HG03175 (cell line): ENCODE data around the gene CCDC28B.
"Not testable (repeated sequence)": the region's sequence is repeated elsewhere in the genome, so short reads cannot be mapped to it uniquely, and the experiment has no call there.

Source experiments
- ATAC-seq: cut with Tn5 transposase; IDR thresholded peaks from one replicate; pipeline ENCODE4 v1.9.1; 2021; ENCODE audit warnings: mild to moderate bottlenecking, moderate library complexity; ENCODE audit not compliant: unreplicated experiment

The CCDC28B gene

DNA sequence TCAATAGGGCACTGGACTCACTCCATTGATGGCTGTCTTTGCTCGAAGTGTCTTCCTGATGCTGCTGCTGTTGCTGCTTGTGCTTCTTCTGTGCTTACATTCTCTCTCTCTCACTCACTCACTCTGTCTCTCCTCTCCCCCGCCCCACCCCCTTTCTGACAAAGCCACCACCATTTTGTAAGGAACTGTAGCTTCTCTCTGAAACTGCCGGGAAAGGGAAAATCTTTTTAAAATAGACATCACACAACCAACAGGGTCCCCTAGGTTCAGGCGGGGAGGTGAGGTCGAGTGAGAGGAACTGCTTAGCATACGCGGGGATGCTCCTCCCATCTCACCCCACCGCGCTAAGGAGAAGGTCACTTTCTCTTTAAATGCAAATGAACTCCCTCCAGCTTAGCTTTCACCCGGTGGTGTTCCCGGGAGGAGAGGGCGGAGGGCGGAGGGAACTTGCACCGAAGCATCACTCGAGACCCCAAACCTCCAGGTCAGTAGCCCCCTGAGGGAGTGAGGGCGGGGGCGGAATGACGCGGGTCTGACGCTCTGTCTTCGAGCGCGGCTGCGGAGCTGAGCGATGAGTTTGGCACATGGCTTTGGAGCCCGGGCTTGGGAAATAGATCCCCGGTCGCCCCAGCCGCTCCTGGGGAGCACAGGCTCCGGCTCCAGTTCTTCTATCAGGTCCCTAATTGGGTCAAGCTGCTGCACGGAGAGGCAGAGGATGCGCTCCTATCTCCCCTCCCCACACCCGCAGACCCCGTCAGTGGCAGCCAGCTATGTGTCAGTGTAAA is at the start of gene CCDC28B:
Gene CCDC28B (plus strand): TSS at position 370 of the 785 bp plus-strand sequence. CDS start 1,341 bp downstream, outside the sequence.
- ATAC-seq, result no peak

DNA sequence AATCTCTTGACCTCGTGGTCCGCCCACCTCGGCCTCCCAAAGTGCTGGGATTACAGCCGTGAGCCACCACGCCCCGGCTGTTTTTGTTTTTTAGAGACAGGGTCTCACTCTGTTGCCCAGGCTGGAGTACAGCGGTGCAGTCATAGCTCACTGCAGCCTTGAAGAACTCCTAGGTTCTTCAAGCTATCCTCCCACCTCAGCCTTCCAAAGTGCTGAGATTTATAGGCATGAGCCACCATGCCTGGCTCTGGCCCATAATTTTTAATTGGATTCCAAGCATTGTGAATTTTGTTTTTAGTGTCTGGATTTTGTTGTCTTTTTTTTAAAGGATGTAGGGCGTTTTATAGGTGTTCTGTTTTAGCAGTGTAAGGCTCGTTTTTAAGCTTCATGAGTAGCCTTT is 49.5 kb upstream of the CCDC28B start:
- no peak for ATAC-seq

- ATAC-seq, result no peak
Measured at GRCh38 chr1:32151319-32151787, 49.0 kb upstream of the CCDC28B start.

DNA sequence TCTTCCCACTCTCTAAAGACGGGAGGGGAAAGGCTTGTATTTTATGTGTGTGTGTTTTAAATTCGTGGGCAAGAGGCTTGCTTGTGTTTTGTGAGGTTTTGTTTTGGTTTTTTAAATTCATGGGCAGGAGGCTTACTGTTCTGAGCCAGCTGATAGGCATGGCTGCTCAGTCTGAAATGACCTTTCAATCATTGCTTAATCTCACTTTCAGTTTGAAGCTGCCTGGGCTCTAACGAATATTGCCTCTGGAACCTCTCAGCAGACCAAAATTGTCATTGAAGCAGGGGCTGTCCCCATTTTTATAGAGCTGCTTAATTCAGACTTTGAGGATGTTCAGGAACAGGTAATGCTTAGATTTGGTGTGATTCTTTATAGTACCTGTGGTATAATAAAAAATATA is 41.2 kb upstream of the CCDC28B start:
- ATAC-seq, result no peak

DNA sequence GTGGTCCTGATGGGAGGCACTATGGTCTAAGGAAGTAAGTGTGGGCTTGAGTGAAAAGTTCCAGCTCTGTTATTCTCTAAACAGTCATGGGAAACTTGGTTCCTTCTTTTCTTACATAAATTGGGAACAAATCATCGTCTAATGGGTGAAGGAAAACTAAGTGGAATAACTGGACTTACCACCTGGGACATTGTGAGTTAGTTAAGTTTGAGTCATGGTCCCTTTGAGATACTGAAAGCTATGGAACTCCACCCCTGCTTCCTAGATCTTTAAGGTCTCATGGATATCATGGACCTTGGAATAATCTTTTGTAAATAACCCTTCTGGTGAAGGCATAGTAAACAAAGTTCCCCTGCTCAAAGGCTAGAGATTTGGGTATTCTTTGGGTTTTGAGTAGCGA is 37.0 kb upstream of the CCDC28B start:
- ATAC-seq, result no peak

- not testable (repeated sequence) for ATAC-seq
Measured at GRCh38 chr1:32165633-32166032, 34.8 kb upstream of the CCDC28B start.

DNA sequence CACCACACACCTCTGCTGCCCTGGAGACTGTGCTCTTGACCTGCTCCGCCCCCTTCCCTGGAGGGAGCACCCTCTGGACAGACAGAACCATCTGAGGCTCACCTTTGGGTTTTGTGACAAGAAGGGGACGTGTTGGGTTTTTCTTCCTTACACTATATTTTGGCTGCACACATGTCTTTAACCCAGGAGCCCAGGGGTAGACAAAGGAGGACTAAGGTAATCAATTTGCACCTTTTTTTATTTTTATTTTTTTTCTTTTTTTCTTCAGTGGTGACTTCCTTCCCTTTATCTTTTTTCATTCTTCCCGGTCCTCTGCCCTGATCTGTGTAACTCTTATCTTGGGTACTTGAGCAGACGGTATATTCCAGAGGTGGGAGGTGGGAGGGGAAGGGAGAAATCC is 29.4 kb upstream of the CCDC28B start:
- no peak for ATAC-seq

DNA sequence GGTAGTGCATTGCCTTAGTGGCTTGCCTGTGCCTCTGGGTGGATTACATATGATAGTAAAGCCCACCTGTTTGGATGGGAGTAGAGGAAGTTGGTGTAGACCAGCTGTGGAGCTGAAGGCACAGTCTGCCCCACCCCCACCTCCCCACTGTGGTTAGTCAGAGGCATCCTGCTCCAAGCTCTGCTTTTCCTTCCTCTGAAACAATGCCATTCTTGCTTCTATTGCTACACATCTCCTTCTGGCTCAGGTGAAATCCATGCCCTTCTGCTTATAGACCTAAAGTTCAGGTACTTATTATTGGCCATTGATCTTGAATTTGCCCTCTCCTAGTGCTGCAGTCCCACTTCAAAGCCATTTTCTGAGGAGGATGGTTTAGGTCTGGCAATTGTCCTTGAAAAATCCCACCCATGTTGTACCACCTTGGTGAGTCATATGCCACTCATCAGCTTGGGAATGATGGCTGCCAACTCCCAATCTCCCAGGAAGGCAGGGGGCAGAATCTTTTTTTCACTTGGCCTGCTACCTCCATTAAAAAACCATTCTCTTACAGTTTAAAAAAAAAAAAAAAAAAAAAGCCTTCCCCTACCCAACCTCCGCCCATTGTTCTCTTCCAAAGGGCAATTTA is 27.7 kb upstream of the CCDC28B start:
- no peak for ATAC-seq

DNA sequence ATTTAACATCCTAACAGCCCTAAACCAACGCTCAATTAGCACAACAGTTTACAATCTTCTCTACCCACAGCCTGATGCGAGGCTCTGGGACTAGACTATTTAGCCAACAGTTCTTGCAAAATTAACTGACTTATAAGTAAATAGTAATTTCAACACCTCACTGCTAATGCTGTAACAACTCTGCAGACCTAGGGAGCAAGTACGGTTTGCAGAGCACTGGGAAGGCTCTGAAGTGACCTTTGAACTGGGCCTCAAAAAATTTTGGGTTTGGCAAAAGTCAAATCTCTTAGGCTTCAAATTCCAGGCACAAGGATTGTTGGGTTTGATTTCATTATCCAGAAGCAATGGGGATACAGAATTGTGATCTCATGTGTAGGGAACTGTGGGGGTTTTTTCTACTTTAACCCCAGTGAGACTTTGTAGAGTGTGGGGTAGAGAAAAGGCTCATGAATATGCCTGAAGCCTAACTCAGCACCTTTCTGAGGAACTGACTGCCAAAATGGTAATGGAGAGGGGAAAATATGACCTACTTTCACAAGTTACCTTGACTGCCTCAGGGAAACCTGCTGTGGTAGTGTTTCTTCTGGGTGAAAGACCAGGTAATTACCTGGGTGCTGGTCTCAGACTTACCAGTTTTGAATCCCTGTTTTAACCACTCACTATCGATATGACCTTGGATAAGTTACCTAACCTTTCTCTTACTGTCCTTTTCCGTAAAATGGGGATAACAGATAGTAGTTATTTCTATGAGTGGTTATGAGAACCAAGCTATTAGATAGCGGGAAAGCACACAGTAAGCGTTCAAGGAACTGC is 21.8 kb upstream of the CCDC28B start:
- ATAC-seq, result no peak

DNA sequence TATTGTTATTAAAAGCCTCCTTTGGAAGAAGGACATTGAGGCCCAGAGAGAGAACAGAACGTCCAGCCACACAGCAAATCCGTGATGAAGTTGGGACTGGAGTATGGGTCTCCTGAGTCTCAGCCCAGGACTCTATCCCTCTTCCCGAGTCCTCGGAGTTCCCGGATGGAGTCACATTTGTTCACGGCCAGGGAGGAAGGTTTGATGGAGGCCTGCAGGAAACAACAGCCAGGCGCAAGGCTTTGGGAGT is 21.3 kb upstream of the CCDC28B start:
- no peak for ATAC-seq

DNA sequence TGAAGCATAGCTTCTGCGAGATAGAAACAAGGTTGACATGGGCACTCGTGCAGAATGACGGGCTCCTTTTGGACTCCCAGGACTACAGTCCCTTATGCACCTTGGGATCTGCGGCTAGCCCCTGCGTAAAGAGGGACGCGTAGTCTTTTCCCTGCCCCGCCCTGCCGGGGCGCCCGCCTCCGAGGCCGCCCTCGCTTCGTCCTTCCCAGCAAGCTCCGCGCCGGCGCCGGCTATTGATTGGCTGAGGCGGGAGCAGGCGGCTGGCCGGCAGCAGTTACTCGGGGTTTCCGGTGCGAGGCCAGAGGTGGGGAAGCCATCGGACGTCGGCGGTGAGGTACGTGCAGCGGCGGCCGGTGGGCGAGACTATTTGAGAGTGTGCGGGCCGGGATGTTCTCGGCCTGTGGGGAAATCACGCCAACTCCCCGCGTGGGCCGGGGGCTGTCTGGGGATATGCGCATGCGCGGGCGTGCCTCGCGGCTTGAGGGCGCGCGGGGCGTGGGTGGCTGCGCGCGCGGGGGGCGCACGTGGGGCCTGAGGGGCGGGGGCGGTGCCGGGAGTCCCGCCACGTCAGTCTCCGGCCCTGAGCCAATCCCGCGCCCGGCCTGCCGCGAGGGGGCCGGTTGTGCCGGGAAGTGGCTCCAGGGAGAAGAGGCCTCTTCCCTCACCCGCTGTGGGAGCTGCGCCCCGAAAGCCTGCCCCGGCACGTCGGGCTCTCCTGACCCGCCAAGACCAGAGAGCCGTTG is 20.8 kb upstream of the CCDC28B start, which contains the start of gene TXLNA:
Gene TXLNA (plus strand): TSS at position 233 of the 743 bp plus-strand sequence. CDS start 671 bp downstream, outside the sequence.
- ATAC-seq, result peak; percentile 88

DNA sequence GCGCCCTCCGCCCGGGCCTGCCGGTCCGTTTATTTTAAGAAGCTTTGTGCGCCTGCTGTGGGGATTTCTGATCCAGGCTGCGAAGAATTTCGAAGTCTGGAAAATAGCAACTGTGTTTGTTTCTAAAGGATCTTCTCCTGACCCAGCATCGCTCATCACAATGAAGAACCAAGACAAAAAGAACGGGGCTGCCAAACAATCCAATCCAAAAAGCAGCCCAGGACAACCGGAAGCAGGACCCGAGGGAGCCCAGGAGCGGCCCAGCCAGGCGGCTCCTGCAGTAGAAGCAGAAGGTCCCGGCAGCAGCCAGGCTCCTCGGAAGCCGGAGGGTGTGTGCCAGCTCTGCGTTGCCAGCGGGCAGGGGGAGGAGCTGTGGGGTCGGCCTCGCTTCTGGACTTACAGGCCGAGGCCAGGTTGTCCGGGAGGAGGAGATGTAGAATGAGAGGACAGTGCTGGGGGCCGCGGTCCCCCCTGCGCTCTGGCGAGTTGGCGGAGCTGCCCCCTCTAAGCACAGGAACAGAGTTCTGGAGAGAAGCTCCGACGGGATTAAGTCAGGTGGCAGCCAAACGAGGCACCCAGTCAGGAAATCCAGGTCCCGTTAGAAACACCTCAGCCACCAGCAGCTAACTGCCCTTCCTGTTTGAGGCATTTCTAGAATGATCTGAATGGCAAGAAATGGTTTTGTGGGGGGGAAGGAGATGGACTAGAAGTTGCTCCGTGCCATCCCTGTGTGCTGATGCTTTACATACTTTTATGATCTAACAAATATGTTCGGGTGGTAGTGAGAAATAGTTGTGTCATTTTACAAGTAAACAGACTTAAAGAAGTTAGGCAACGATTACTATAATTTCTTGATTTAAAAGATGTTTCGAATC is 20.0 kb upstream of the CCDC28B start:
- no peak for ATAC-seq

- no peak for ATAC-seq
Measured at GRCh38 chr1:32181065-32181464, 19.3 kb upstream of the CCDC28B start.

GRCh38 chr1:32181563-32181962 is 18.8 kb upstream of the CCDC28B start:
- no peak for ATAC-seq

DNA sequence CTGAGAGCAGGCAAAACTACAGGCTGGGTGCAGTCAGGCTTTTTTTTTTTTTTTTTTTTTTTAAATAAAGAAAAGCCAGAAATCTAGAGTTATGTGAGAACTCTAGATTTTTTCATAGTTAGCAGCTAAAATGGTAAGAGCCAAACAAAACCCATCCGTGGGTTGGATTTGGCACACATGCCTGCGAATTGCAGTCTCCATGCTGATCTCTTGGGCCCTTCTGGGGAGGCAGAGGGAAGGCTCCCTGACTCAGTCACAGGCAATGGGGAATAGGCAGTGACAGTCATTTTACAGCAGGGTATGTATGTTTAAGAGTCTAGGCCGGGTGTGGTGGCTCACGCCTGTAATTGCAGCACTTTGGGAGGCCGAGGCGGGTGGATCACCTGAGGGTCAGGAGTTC is 18.3 kb upstream of the CCDC28B start:
- ATAC-seq, result no peak

DNA sequence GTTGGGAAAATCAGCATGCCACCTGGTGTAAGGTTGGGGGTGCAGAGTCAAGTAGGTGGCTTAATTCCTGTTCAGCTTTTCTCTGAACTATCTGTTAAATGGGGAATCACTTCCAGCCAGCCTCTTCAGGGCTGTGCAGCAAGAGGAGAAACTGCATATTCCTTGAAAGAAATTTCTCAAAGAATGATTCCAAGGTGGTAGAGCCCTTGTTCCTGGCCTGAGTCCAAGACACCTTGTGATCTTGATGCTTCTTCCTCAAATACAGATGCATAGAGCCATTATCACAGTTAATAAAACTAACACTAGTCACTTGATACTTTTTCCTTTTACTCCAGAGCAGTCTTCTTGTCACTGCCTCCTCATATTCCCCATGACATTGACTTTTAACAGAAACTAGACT is 15.7 kb upstream of the CCDC28B start:
- ATAC-seq, result no peak

GRCh38 chr1:32186077-32186476 is 14.3 kb upstream of the CCDC28B start:
- ATAC-seq, result no peak

GRCh38 chr1:32186491-32186890 is 13.9 kb upstream of the CCDC28B start:
- ATAC-seq, result no peak

GRCh38 chr1:32187850-32188249 is 12.5 kb upstream of the CCDC28B start:
- ATAC-seq, result no peak
